GM23338 (cell line): ENCODE data around the gene SYMPK. TPM values are rescaled to one million over a fixed set of nuclear protein-coding genes. Genes with fewer than 3 reads are reported as not detected.

ENCODE experiments used
- ATAC-seq: fragments of 200-7000 bp; cut with Tn5 transposase; 3 replicates; pipeline ENCODE4 v1.9.1; 2020
- DNase-seq: peaks from one replicate; pipeline ENCODE4 v3.0.0-alpha.2; 2015; ENCODE audit warnings: low spot score
- H2AFZ ChIP-seq: fragments of 200-600 bp; sonication (generic); 2 replicates; pipeline ENCODE4 v1.8.0; 2016; ENCODE audit warnings: antibody characterized with exemption, mild to moderate bottlenecking, moderate library complexity
- H3F3A ChIP-seq: fragments of 200-600 bp; sonication (generic); replicated peaks from 2 replicates; pipeline ENCODE4 v1.8.0; 2017; ENCODE audit warnings: antibody characterized with exemption, mixed run types, low read depth
- H3K27ac ChIP-seq: fragments of 200-600 bp; sonication (generic); 2 replicates; pipeline ENCODE4 v1.6.1; 2016; ENCODE audit warnings: low read depth
- H3K27me3 ChIP-seq: fragments of 200-600 bp; sonication (generic); 2 replicates; pipeline ENCODE4 v1.8.0; 2016; ENCODE audit warnings: mild to moderate bottlenecking, mixed run types, moderate library complexity; ENCODE audit not compliant: insufficient read depth
- H3K36me3 ChIP-seq: fragments of 200-600 bp; sonication (generic); 2 replicates; pipeline ENCODE4 v1.8.0; 2016; ENCODE audit warnings: mild to moderate bottlenecking; ENCODE audit not compliant: insufficient read depth
- H3K4me1 ChIP-seq: fragments of 200-600 bp; sonication (generic); 2 replicates; pipeline ENCODE4 v1.8.0; 2016; ENCODE audit warnings: mild to moderate bottlenecking, moderate library complexity; ENCODE audit not compliant: insufficient read depth
- H3K4me2 ChIP-seq: fragments of 200-600 bp; sonication (generic); 2 replicates; pipeline ENCODE4 v1.7.1; 2017; ENCODE audit warnings: mixed run types
- H3K4me3 ChIP-seq: fragments of 200-600 bp; sonication (generic); 2 replicates; pipeline ENCODE4 v1.6.1; 2016; ENCODE audit warnings: mixed run types
- H3K79me2 ChIP-seq: fragments of 200-600 bp; sonication (generic); replicated peaks from 2 replicates; pipeline ENCODE4 v1.8.0; 2017; ENCODE audit warnings: mild to moderate bottlenecking; ENCODE audit not compliant: insufficient read depth
- H3K9me2 ChIP-seq: fragments of 200-600 bp; sonication (generic); 2 replicates; pipeline ENCODE4 v1.8.0; 2017; ENCODE audit not compliant: insufficient read depth
- H4K20me1 ChIP-seq: fragments of 200-600 bp; sonication (generic); replicated peaks from 2 replicates; pipeline ENCODE4 v1.8.0; 2017; ENCODE audit warnings: mild to moderate bottlenecking; ENCODE audit not compliant: insufficient read depth
- H3K27ac Mint-ChIP-seq: 2 replicates; pipeline ENCODE4 v1.8.0; 2020; ENCODE audit warnings: inconsistent platforms, mild to moderate bottlenecking, moderate library complexity, mixed read lengths
- H3K27me3 Mint-ChIP-seq: 3 replicates; pipeline ENCODE4 v1.8.0; 2022; ENCODE audit warnings: low read depth, mild to moderate bottlenecking, moderate library complexity, mixed read lengths, inconsistent platforms; ENCODE audit not compliant: insufficient read depth, poor library complexity
- H3K36me3 Mint-ChIP-seq: 3 replicates; pipeline ENCODE4 v1.8.0; 2021; ENCODE audit warnings: low read depth, mild to moderate bottlenecking, inconsistent platforms, moderate library complexity, mixed read lengths
- H3K4me1 Mint-ChIP-seq: 3 replicates; pipeline ENCODE4 v1.8.0; 2020; ENCODE audit warnings: mild to moderate bottlenecking, inconsistent platforms, mixed read lengths
- H3K4me3 Mint-ChIP-seq: 3 replicates; pipeline ENCODE4 v1.8.0; 2021; ENCODE audit warnings: moderate library complexity, mild to moderate bottlenecking, inconsistent platforms, mixed read lengths
- H3K9me3 Mint-ChIP-seq: 3 replicates; pipeline ENCODE4 v1.8.0; 2020; ENCODE audit warnings: moderate library complexity, mild to moderate bottlenecking, inconsistent platforms, mixed read lengths
- EZH2phosphoT487 ChIP-seq: fragments of 200-600 bp; sonication (generic); IDR thresholded peaks from one replicate; pipeline ENCODE4 v1.8.1; 2018; ENCODE audit warnings: antibody characterized with exemption; ENCODE audit not compliant: unreplicated experiment
- JUNB ChIP-seq: IDR thresholded peaks from one replicate; pipeline ENCODE4 v1.6.1; 2016; ENCODE audit warnings: antibody characterized with exemption; ENCODE audit not compliant: unreplicated experiment
- STAT1 ChIP-seq: IDR thresholded peaks from one replicate; pipeline ENCODE4 v1.6.1; 2016; ENCODE audit warnings: antibody characterized with exemption; ENCODE audit not compliant: unreplicated experiment
- ZNF114 ChIP-seq: fragments of 250-450 bp; sonication (Bioruptor Pico); IDR thresholded peaks from 2 replicates; pipeline ENCODE4 v1.5.0; 2020; ENCODE audit warnings: mild to moderate bottlenecking, moderate library complexity
- polyA plus RNA-seq: library from polyadenylated mRNA; unstranded; fragments of >200 nt; fragmentation: Nextera tagmentation; extraction: Ambion mirVana; gene quantifications from 2 replicates; pipeline ENCODE4 v1.2.1, GENCODE V29; 2016
- total RNA-seq: library from RNA; depleted of rRNA; stranded (reverse); fragments of >200 nt; shearing (Covaris generic); gene quantifications from 2 replicates; pipeline ENCODE4 v1.2.3, GENCODE V29; 2014
- TF ChIP-seq, protein P1 (sequence below): fragments of 250-450 bp; sonication (Bioruptor Pico); IDR thresholded peaks from 2 replicates; pipeline ENCODE4 v1.5.0; 2020; ENCODE audit warnings: mild to moderate bottlenecking, moderate library complexity
- TF ChIP-seq, protein P2 (sequence below), 2 experiments: fragments of 200-600 bp in 1 of 2; sonication (generic) in 1 of 2; conservative IDR thresholded peaks; 2 replicates each; pipeline versions ENCODE4 v1.5.1 to v1.6.1; 2016 to 2017; ENCODE audit warnings: antibody characterized with exemption in 2 of 2, low read depth in 2 of 2, mild to moderate bottlenecking in 2 of 2, moderate library complexity in 1 of 2

Gene SYMPK
- total and polyA plus RNA-seq, 2 experiments from 2014 or later = 36.8 to 82.1 TPM

DNA sequence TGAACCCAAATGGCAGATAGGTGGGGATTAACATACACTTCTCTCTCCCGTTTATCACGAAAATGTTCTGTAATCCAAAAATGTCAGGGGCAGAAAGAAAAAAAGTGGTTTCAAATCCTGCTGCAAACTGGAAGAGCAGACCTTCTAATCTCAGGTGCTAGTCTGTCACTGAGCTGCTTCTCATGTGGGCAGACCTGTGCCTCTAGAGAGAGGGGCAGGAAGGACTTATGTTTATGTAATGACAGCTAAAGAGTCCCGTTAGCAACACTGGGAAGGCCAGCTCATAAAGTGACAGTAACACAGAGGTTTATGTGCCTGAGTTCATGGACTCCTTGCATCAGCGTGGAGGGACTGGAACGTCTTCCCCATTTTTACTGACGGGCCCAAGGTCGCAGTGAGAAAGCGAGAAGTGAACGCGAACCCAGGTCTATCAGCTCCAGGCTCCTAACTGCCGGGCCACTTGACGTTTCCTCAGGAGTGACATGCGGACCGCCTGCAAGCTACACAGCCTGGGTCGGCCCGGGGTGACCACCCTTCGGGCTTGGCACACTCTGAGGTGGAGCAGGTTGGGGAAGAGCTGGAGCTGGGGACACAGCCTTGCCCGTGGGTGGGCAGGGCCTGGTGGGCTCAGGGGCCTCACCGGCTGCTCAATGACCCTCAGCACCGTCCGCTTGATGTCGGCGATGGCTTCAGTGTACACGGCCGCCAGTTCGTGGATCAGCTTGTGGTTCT is 38.2 kb downstream of the SYMPK start (continued):
- TF ChIP-seq, protein P1, sequence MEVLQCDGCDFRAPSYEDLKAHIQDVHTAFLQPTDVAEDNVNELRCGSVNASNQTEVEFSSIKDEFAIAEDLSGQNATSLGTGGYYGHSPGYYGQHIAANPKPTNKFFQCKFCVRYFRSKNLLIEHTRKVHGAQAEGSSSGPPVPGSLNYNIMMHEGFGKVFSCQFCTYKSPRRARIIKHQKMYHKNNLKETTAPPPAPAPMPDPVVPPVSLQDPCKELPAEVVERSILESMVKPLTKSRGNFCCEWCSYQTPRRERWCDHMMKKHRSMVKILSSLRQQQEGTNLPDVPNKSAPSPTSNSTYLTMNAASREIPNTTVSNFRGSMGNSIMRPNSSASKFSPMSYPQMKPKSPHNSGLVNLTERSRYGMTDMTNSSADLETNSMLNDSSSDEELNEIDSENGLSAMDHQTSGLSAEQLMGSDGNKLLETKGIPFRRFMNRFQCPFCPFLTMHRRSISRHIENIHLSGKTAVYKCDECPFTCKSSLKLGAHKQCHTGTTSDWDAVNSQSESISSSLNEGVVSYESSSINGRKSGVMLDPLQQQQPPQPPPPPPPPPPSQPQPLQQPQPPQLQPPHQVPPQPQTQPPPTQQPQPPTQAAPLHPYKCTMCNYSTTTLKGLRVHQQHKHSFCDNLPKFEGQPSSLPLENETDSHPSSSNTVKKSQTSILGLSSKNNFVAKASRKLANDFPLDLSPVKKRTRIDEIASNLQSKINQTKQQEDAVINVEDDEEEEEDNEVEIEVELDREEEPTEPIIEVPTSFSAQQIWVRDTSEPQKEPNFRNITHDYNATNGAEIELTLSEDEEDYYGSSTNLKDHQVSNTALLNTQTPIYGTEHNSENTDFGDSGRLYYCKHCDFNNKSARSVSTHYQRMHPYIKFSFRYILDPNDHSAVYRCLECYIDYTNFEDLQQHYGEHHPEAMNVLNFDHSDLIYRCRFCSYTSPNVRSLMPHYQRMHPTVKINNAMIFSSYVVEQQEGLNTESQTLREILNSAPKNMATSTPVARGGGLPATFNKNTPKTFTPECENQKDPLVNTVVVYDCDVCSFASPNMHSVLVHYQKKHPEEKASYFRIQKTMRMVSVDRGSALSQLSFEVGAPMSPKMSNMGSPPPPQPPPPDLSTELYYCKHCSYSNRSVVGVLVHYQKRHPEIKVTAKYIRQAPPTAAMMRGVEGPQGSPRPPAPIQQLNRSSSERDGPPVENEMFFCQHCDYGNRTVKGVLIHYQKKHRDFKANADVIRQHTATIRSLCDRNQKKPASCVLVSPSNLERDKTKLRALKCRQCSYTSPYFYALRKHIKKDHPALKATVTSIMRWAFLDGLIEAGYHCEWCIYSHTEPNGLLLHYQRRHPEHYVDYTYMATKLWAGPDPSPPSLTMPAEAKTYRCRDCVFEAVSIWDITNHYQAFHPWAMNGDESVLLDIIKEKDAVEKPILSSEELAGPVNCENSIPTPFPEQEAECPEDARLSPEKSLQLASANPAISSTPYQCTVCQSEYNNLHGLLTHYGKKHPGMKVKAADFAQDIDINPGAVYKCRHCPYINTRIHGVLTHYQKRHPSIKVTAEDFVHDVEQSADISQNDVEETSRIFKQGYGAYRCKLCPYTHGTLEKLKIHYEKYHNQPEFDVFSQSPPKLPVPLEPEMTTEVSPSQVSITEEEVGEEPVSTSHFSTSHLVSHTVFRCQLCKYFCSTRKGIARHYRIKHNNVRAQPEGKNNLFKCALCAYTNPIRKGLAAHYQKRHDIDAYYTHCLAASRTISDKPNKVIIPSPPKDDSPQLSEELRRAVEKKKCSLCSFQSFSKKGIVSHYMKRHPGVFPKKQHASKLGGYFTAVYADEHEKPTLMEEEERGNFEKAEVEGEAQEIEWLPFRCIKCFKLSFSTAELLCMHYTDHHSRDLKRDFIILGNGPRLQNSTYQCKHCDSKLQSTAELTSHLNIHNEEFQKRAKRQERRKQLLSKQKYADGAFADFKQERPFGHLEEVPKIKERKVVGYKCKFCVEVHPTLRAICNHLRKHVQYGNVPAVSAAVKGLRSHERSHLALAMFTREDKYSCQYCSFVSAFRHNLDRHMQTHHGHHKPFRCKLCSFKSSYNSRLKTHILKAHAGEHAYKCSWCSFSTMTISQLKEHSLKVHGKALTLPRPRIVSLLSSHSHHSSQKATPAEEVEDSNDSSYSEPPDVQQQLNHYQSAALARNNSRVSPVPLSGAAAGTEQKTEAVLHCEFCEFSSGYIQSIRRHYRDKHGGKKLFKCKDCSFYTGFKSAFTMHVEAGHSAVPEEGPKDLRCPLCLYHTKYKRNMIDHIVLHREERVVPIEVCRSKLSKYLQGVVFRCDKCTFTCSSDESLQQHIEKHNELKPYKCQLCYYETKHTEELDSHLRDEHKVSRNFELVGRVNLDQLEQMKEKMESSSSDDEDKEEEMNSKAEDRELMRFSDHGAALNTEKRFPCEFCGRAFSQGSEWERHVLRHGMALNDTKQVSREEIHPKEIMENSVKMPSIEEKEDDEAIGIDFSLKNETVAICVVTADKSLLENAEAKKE (CRISPR knock-in tag) = no peak

DNA sequence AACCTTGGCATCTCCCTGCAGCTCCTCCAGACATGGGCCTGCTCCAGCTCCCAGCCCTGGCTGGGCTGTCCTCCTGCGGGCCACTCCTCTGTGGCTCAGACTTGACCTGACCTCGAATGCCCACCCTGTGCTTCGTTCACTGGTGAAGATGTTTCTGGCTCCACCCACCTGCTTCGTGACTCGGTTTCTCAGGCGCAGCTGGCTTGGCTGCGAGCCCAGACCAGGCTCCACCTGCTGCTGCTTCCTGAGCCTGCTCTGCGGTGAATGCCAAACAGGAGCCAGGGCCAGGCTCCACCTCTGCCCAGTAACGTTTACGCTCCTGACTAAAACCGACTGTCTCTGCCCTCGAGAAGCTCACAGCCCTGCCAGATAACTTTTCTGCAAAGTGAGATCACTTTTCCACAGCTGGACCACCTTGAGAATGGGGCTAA is 38.9 kb downstream of the SYMPK start:
- H3K9me2 ChIP-seq = no peaks in the 10 kb centered on the region
- peaks cover 17% of the 10 kb centered on the region; the same call in 1 of the 2 replicates for H3F3A ChIP-seq
- no peak overlapping the region; the same call in 2 of the 3 replicates for H3K4me3 Mint-ChIP-seq
- peaks cover 82% of the 10 kb centered on the region for H3K36me3 Mint-ChIP-seq
- DNase-seq (no peak), ATAC-seq (no peak)
- H3K4me1 ChIP-seq = peaks cover 8% of the 10 kb centered on the region; the same call in 1 of the 2 replicates
- H3K27ac ChIP-seq = no peak overlapping the region
- H4K20me1 ChIP-seq = no peaks in the 10 kb centered on the region; the same call in 1 of the 2 replicates
- no peak overlapping the region for H3K4me2 ChIP-seq
- no peaks in the 10 kb centered on the region for H3K27me3 ChIP-seq
- no peaks in the 10 kb centered on the region for H3K79me2 ChIP-seq
- no peak overlapping the region for H2AFZ ChIP-seq
- H3K4me3 ChIP-seq = no peak overlapping the region
- H3K27ac Mint-ChIP-seq = no peak overlapping the region
- H3K27me3 Mint-ChIP-seq = peaks cover 15% of the 10 kb centered on the region
- H3K9me3 Mint-ChIP-seq = no peaks in the 10 kb centered on the region
- H3K4me1 Mint-ChIP-seq = peaks cover 19% of the 10 kb centered on the region
- H3K36me3 ChIP-seq = peaks cover under 1% of the 10 kb centered on the region; the same call in 1 of the 2 replicates
- TF ChIP-seq, protein P2, sequence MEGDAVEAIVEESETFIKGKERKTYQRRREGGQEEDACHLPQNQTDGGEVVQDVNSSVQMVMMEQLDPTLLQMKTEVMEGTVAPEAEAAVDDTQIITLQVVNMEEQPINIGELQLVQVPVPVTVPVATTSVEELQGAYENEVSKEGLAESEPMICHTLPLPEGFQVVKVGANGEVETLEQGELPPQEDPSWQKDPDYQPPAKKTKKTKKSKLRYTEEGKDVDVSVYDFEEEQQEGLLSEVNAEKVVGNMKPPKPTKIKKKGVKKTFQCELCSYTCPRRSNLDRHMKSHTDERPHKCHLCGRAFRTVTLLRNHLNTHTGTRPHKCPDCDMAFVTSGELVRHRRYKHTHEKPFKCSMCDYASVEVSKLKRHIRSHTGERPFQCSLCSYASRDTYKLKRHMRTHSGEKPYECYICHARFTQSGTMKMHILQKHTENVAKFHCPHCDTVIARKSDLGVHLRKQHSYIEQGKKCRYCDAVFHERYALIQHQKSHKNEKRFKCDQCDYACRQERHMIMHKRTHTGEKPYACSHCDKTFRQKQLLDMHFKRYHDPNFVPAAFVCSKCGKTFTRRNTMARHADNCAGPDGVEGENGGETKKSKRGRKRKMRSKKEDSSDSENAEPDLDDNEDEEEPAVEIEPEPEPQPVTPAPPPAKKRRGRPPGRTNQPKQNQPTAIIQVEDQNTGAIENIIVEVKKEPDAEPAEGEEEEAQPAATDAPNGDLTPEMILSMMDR (conservative IDR thresholded peaks at IDR 0.05; ENCODE audit: low read depth in 2 of 2) = no peak
- TF ChIP-seq ZNF114 = no peak
- TF ChIP-seq JUNB = no peak
- TF ChIP-seq STAT1 = no peak
- no peak for TF ChIP-seq EZH2phosphoT487
- TF ChIP-seq, protein P1 (CRISPR knock-in tag) = no peak
